SU-DHL-6 (cell line): Measurements from ENCODE around the gene ARHGAP11B.
A peak's percentile ranks its signal among the peaks of the same experiment; 100 is the strongest.
"Not testable (repeated sequence)": the region's sequence is repeated elsewhere in the genome, so short reads cannot be mapped to it uniquely, and the experiment has no call there.

ENCODE experiments used
- H2AFZ ChIP-seq: fragments of 200-600 bp; sonication (generic); 2 replicates; pipeline ENCODE4 v1.6.1; 2014; ENCODE audit warnings: low read depth, mild to moderate bottlenecking, moderate library complexity, mixed read lengths, antibody characterized with exemption, low read length; ENCODE audit not compliant: severe bottlenecking
- H3F3A ChIP-seq: fragments of 200-600 bp; shearing (Covaris generic); 2 replicates; pipeline ENCODE4 v1.6.0; 2016; ENCODE audit warnings: antibody characterized with exemption, mild to moderate bottlenecking; ENCODE audit not compliant: insufficient read depth
- H3K27ac ChIP-seq: fragments of 200-600 bp; sonication (generic); 2 replicates; pipeline ENCODE4 v1.5.1; 2016; ENCODE audit warnings: low read depth, mild to moderate bottlenecking, low read length, moderate library complexity, mixed read lengths
- H3K27me3 ChIP-seq: fragments of 200-600 bp; sonication (generic), shearing (Covaris generic); 2 replicates; pipeline ENCODE4 v1.6.0; 2014; ENCODE audit warnings: mild to moderate bottlenecking, low read length
- H3K36me3 ChIP-seq: fragments of 200-600 bp; sonication (generic); 2 replicates; pipeline ENCODE4 v1.6.1; 2014; ENCODE audit warnings: mild to moderate bottlenecking, low read length, mixed read lengths
- H3K4me2 ChIP-seq: fragments of 300-600, 200-600 bp; shearing (Covaris generic), sonication (generic); 2 replicates; pipeline ENCODE4 v1.6.0; 2014; ENCODE audit warnings: low read length, low read depth, mild to moderate bottlenecking; ENCODE audit not compliant: poor library complexity, severe bottlenecking
- H3K4me3 ChIP-seq: fragments of 200-600 bp; sonication (generic); 2 replicates; pipeline ENCODE4 v1.5.1; 2014; ENCODE audit warnings: antibody characterized with exemption, low read length, mild to moderate bottlenecking, mixed read lengths; ENCODE audit not compliant: insufficient read depth, poor library complexity, severe bottlenecking
- H3K79me2 ChIP-seq: fragments of 200-600 bp; sonication (generic); 2 replicates; pipeline ENCODE4 v1.6.1; 2014; ENCODE audit warnings: mild to moderate bottlenecking, low read length, moderate library complexity; ENCODE audit not compliant: insufficient read depth
- H3K9ac ChIP-seq: fragments of 200-600 bp; sonication (generic); 2 replicates; pipeline ENCODE4 v1.7.0; 2014; ENCODE audit warnings: mild to moderate bottlenecking, low read length
- H3K9me2 ChIP-seq: fragments of 200-600 bp; sonication (generic); replicated peaks from 2 replicates; pipeline ENCODE4 v1.6.1; 2014; ENCODE audit warnings: low read length; ENCODE audit not compliant: insufficient read depth
- H3K9me3 ChIP-seq: fragments of 200-600 bp; sonication (generic); 2 replicates; pipeline ENCODE4 v1.6.1; 2014; ENCODE audit warnings: low read length, mixed read lengths; ENCODE audit not compliant: insufficient read depth
- H4K20me1 ChIP-seq: fragments of 200-600 bp; sonication (generic); 2 replicates; pipeline ENCODE4 v1.6.1; 2014; ENCODE audit warnings: low read depth, mild to moderate bottlenecking, antibody characterized with exemption, low read length, moderate library complexity, mixed read lengths
- EZH2phosphoT487 ChIP-seq: fragments of 200-600 bp; sonication (generic), shearing (Covaris generic); conservative IDR thresholded peaks from 2 replicates; pipeline ENCODE4 v1.6.1; 2018; ENCODE audit warnings: mild to moderate bottlenecking, antibody characterized with exemption, low read length, moderate library complexity, mixed read lengths
- TF ChIP-seq, protein P1 (sequence below): fragments of 200-600 bp; sonication (generic); IDR thresholded peaks from one replicate; pipeline ENCODE4 v1.5.1; 2017; ENCODE audit warnings: antibody characterized with exemption, mild to moderate bottlenecking, low read length, moderate library complexity; ENCODE audit not compliant: insufficient read depth, poor library complexity, severe bottlenecking

The ARHGAP11B gene

DNA sequence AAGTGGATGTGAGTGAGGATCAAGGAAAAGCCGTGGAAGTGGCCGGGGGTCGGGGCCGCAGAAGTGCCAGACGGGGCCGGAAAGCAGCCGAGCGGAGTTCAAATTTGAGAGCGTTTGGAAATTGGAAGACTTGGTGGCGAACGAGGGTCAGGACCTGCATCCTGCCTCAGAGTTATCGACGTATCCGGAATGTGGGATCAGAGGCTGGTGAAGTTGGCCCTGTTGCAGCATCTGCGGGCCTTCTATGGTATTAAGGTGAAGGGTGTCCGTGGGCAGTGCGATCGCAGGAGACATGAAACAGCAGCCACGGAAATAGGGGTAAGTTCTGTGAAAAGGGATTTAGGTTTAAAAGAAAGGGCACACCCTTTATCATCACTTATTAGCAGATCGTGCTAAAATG, 704 bp downstream of the ARHGAP11B start:
- H3K4me2 ChIP-seq, result peak overlapping the region; percentile 80
- not testable (repeated sequence) for H3K36me3 ChIP-seq, H3K9me2 ChIP-seq, H3F3A ChIP-seq, H3K27me3 ChIP-seq, H3K9me3 ChIP-seq, H4K20me1 ChIP-seq, H2AFZ ChIP-seq
- H3K9ac ChIP-seq, result peak overlapping the region; percentile 92
- H3K27ac ChIP-seq, result peak overlapping the region; percentile 93
- peak overlapping the region; percentile 96 for H3K4me3 ChIP-seq
- peaks cover 47% of the 10 kb centered on the region for H3K79me2 ChIP-seq

GRCh38 chr15:30650012-30650929, 24.3 kb downstream of the ARHGAP11B start:
- TF ChIP-seq, protein P1, sequence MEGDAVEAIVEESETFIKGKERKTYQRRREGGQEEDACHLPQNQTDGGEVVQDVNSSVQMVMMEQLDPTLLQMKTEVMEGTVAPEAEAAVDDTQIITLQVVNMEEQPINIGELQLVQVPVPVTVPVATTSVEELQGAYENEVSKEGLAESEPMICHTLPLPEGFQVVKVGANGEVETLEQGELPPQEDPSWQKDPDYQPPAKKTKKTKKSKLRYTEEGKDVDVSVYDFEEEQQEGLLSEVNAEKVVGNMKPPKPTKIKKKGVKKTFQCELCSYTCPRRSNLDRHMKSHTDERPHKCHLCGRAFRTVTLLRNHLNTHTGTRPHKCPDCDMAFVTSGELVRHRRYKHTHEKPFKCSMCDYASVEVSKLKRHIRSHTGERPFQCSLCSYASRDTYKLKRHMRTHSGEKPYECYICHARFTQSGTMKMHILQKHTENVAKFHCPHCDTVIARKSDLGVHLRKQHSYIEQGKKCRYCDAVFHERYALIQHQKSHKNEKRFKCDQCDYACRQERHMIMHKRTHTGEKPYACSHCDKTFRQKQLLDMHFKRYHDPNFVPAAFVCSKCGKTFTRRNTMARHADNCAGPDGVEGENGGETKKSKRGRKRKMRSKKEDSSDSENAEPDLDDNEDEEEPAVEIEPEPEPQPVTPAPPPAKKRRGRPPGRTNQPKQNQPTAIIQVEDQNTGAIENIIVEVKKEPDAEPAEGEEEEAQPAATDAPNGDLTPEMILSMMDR, result no peak
- no peak for TF ChIP-seq EZH2phosphoT487
- H2AFZ ChIP-seq, result no peak overlapping the region
- H3K27ac ChIP-seq, result no peak overlapping the region
- H3K4me2 ChIP-seq, result no peak overlapping the region
- H3K9me3 ChIP-seq, result no peaks in the 10 kb centered on the region
- peaks cover 6% of the 10 kb centered on the region; the same call in 1 of the 2 replicates for H3F3A ChIP-seq
- peaks cover 34% of the 10 kb centered on the region for H3K36me3 ChIP-seq
- H3K9me2 ChIP-seq, result no peaks in the 10 kb centered on the region
- no peaks in the 10 kb centered on the region for H4K20me1 ChIP-seq
- H3K4me3 ChIP-seq, result no peak overlapping the region
- peaks cover 17% of the 10 kb centered on the region; the same call in 1 of the 2 replicates for H3K79me2 ChIP-seq
- no peak overlapping the region for H3K9ac ChIP-seq
- no peaks in the 10 kb centered on the region for H3K27me3 ChIP-seq

DNA sequence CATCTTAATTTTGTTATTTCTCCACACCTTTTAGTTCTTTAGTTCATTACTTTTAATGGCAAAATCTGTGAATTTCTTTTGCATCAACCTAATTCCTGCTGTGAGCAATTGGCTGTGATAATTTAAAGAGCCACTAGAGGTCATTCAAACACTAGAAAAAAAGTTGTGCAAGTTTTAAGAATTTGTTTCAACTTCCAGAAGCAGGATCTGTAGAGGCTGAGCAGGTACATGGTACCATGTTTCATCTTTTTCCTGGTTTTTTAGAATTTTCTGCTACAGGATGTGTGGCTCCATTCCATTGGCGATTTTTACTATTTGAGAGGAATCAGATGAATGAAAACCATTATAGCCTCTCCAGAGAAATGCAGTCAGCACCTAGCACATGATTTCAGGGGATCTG, 35.2 kb downstream of the ARHGAP11B start:
- not testable (repeated sequence) for H3F3A ChIP-seq, H3K9me3 ChIP-seq, H3K27me3 ChIP-seq, H3K9me2 ChIP-seq, H3K27ac ChIP-seq, H3K4me3 ChIP-seq, H3K4me2 ChIP-seq, H3K9ac ChIP-seq, H2AFZ ChIP-seq, H4K20me1 ChIP-seq
- Histone ChIP-seq H3K79me2 (peaks cover 43% of the 10 kb centered on the region), H3K36me3 (peaks cover 30% of the 10 kb centered on the region; the same call in 1 of the 2 replicates)

- H2AFZ ChIP-seq, H3K27ac ChIP-seq, H3K27me3 ChIP-seq, H3K9ac ChIP-seq, H3K9me3 ChIP-seq, H3K4me2 ChIP-seq, H3F3A ChIP-seq, H3K9me2 ChIP-seq, H3K4me3 ChIP-seq, H4K20me1 ChIP-seq: not testable (repeated sequence)
- Histone ChIP-seq H3K79me2 (peaks cover 20% of the 10 kb centered on the region; the same call in 1 of the 2 replicates), H3K36me3 (peaks cover 66% of the 10 kb centered on the region)
Measured at GRCh38 chr15:30669621-30670020, 43.7 kb downstream of the ARHGAP11B start.
